Activated T-helper 2 cell treated with anti-CD3 and anti-CD28 coated beads, Interferon-gamma antibody, Interleukin-2, Interleukin-4, amounts not matched to agents 10 μg/mL and 5 μg/mL and 100 μg/mL, durations not matched to agents 14 hours and 24 hours and 36 hours (primary cell): ENCODE measurements around the gene PDE4B. TPM values are rescaled to one million over a fixed set of nuclear protein-coding genes. Genes with fewer than 3 reads are reported as not detected.
"Not testable (repeated sequence)": the region's sequence is repeated elsewhere in the genome, so short reads cannot be mapped to it uniquely, and the experiment has no call there.

Experiments used
- DNase-seq: peaks from one replicate; pipeline ENCODE4 v3.0.0; 2021; ENCODE audit warnings: low spot score
- H3K27ac Mint-ChIP-seq: one replicate; pipeline ENCODE4 v1.8.0; 2021; ENCODE audit warnings: mixed read lengths
- H3K27me3 Mint-ChIP-seq: one replicate; pipeline ENCODE4 v1.8.0; 2021; ENCODE audit warnings: low read depth, mixed read lengths
- H3K36me3 Mint-ChIP-seq: one replicate; pipeline ENCODE4 v1.8.0; 2021; ENCODE audit warnings: low read depth, mixed read lengths
- H3K4me1 Mint-ChIP-seq: one replicate; pipeline ENCODE4 v1.8.0; 2021; ENCODE audit warnings: low read depth, mixed read lengths
- H3K4me3 Mint-ChIP-seq: one replicate; pipeline ENCODE4 v1.8.0; 2021; ENCODE audit warnings: low read depth, mild to moderate bottlenecking, moderate library complexity, mixed read lengths
- H3K9me3 Mint-ChIP-seq: one replicate; pipeline ENCODE4 v1.8.0; 2021; ENCODE audit warnings: mixed read lengths
- intact Hi-C: fragments of 100-400 bp; cut with micrococcal nuclease; formaldehyde crosslinking; loops from one replicate; pipeline ENCODE4 v1.15.1; 2023
- total RNA-seq: library from RNA; stranded (reverse); gene quantifications from 2 replicates; pipeline ENCODE4 v1.2.3, GENCODE V29; 2022

Gene PDE4B
- total RNA-seq, 1 donor from 2014 or later = 14.0 TPM

DNA sequence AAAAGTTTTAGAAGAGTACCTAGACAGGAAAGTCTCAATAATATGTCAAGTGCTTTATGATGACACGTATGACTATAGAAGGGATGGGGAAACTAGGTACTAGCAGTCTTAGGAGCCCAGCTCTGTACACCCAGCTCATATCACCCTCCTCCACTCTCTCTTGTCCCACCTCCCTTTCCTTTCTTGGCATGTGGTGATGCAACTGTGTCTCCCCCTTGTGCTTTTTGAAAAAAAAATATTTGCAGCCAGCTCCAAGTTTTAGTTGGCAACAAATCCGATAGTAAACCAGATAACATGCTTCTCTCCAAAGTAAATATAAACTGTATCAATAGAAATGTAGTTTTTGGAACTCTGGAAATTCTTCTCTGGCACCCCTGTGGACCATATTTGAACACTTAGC, 280.7 kb downstream of the PDE4B start:
- Mint-ChIP-seq H3K4me3 (no peak overlapping the region), H3K36me3 (no peaks in the 10 kb centered on the region), H3K4me1 (no peaks in the 10 kb centered on the region), H3K27me3 (peaks cover 14% of the 10 kb centered on the region), H3K27ac (no peak overlapping the region), H3K9me3 (no peaks in the 10 kb centered on the region)
- intact Hi-C loops = no loop called here
- no peak for DNase-seq

GRCh38 chr1:66074147-66074546, 281.5 kb downstream of the PDE4B start:
- H3K4me3 Mint-ChIP-seq = no peak overlapping the region
- no peaks in the 10 kb centered on the region for H3K4me1 Mint-ChIP-seq
- no peak for DNase-seq
- intact Hi-C loops = no loop called here
- no peaks in the 10 kb centered on the region for H3K36me3 Mint-ChIP-seq
- no peaks in the 10 kb centered on the region for H3K9me3 Mint-ChIP-seq
- H3K27me3 Mint-ChIP-seq = peaks cover 14% of the 10 kb centered on the region
- no peak overlapping the region for H3K27ac Mint-ChIP-seq

DNA sequence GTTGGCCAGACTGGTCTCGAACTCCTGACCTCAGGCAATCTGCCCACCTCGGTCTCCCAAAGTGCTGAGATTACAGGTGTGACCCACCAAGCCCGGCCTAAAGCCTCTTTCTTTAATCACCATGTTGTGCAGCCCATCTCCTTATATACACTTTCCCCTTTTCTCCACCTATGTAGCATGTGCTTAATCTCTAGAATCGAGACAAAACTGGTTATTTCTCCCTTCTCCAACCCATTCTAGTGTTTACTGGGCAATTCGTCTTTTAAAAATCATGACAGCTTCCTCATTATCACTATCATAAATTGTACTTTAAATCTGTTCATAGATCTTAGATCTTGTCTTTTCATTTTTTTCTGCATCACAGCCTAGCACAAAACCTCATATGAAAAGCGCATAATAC, 285.7 kb downstream of the PDE4B start:
- H3K27ac Mint-ChIP-seq = no peak overlapping the region
- H3K4me3 Mint-ChIP-seq = no peak overlapping the region
- intact Hi-C loops = no loop called here
- no peaks in the 10 kb centered on the region for H3K36me3 Mint-ChIP-seq
- H3K9me3 Mint-ChIP-seq = no peaks in the 10 kb centered on the region
- no peak for DNase-seq
- peaks cover 3% of the 10 kb centered on the region for H3K27me3 Mint-ChIP-seq
- H3K4me1 Mint-ChIP-seq = no peaks in the 10 kb centered on the region

- H3K27ac Mint-ChIP-seq = no peak overlapping the region
- H3K9me3 Mint-ChIP-seq = no peaks in the 10 kb centered on the region
- no peaks in the 10 kb centered on the region for H3K4me1 Mint-ChIP-seq
- H3K27me3 Mint-ChIP-seq = no peaks in the 10 kb centered on the region
- no peak overlapping the region for H3K4me3 Mint-ChIP-seq
- intact Hi-C loops = no loop called here
- H3K36me3 Mint-ChIP-seq = no peaks in the 10 kb centered on the region
- DNase-seq = no peak
Observed at GRCh38 chr1:66083003-66083402, 290.3 kb downstream of the PDE4B start.

GRCh38 chr1:66084442-66084841, 291.7 kb downstream of the PDE4B start:
- intact Hi-C loops = no loop called here

GRCh38 chr1:66085600-66085999, 292.9 kb downstream of the PDE4B start:
- H3K27me3 Mint-ChIP-seq = peaks cover 4% of the 10 kb centered on the region
- H3K4me3 Mint-ChIP-seq = no peak overlapping the region
- H3K36me3 Mint-ChIP-seq = no peaks in the 10 kb centered on the region
- no peaks in the 10 kb centered on the region for H3K9me3 Mint-ChIP-seq
- no peak overlapping the region for H3K27ac Mint-ChIP-seq
- intact Hi-C loops = no loop called here
- no peak for DNase-seq
- H3K4me1 Mint-ChIP-seq = no peaks in the 10 kb centered on the region

More at GRCh38 chr1:66084442-66084841, 291.7 kb downstream of the PDE4B start:
- no peak for DNase-seq
- H3K9me3 Mint-ChIP-seq = no peaks in the 10 kb centered on the region
- H3K36me3 Mint-ChIP-seq = no peaks in the 10 kb centered on the region
- H3K27me3 Mint-ChIP-seq = peaks cover 4% of the 10 kb centered on the region
- no peaks in the 10 kb centered on the region for H3K4me1 Mint-ChIP-seq
- H3K4me3 Mint-ChIP-seq = no peak overlapping the region
- no peak overlapping the region for H3K27ac Mint-ChIP-seq

DNA sequence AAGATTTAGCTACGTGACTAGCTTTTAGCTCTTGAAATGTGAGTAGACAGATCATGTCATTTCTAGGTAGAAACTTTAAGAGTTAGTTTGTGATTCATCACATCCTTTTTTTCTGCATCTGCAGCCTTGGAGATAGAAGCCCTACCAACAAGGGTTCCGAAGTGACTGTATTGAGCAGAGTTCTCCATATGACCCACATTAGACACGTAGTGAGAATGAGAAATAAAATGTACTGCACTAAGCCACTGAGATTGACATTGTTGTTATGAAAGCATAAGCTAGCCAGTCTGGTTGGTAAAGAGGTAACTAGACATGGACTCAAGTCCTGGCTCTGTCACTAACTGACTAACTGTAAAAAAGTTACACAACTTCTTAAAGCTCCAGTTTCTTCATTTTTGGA, 296.1 kb downstream of the PDE4B start:
- Mint-ChIP-seq H3K4me1 (no peaks in the 10 kb centered on the region), H3K4me3 (no peak overlapping the region), H3K9me3 (no peaks in the 10 kb centered on the region), H3K27me3 (peaks cover 4% of the 10 kb centered on the region), H3K27ac (no peak overlapping the region), H3K36me3 (no peaks in the 10 kb centered on the region)
- intact Hi-C loops = no loop called here
- DNase-seq = no peak

- Mint-ChIP-seq H3K27ac (no peak overlapping the region), H3K36me3 (no peaks in the 10 kb centered on the region), H3K4me3 (no peak overlapping the region), H3K27me3 (peaks cover 4% of the 10 kb centered on the region), H3K4me1 (no peaks in the 10 kb centered on the region), H3K9me3 (no peaks in the 10 kb centered on the region)
- DNase-seq = no peak
- intact Hi-C loops = no loop called here
Observed at GRCh38 chr1:66090859-66091457, 298.3 kb downstream of the PDE4B start.

DNA sequence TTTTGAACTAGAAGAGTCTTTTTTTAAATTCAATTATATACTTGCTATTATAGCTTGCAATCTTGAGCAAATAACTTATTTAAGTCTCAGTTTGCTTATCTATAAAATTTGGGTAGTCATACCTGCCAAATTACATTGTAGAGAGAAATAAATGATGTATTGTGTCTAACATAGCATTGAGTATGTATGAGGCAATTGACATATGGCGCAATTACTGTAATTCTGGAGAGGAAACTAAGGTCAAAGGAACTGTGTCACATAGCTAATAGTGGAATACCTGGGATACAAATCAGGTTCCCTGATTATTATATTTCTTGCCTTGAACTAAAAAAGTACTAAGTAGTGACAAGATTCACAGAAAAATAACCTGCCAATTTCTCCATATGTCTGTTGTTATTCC, 302.5 kb downstream of the PDE4B start:
- H3K27me3 Mint-ChIP-seq = peaks cover 3% of the 10 kb centered on the region
- H3K4me1 Mint-ChIP-seq = no peaks in the 10 kb centered on the region
- no peaks in the 10 kb centered on the region for H3K9me3 Mint-ChIP-seq
- no peak for DNase-seq
- H3K36me3 Mint-ChIP-seq = no peaks in the 10 kb centered on the region
- intact Hi-C loops = no loop called here
- H3K4me3 Mint-ChIP-seq = no peak overlapping the region
- H3K27ac Mint-ChIP-seq = no peak overlapping the region

- H3K4me3 Mint-ChIP-seq, H3K27me3 Mint-ChIP-seq, H3K9me3 Mint-ChIP-seq, H3K27ac Mint-ChIP-seq, H3K36me3 Mint-ChIP-seq, intact Hi-C loops, DNase-seq, H3K4me1 Mint-ChIP-seq: not testable (repeated sequence)
Observed at GRCh38 chr1:66100959-66101358, 308.3 kb downstream of the PDE4B start.

- DNase-seq, H3K36me3 Mint-ChIP-seq, H3K9me3 Mint-ChIP-seq, intact Hi-C loops, H3K27me3 Mint-ChIP-seq, H3K27ac Mint-ChIP-seq, H3K4me1 Mint-ChIP-seq, H3K4me3 Mint-ChIP-seq: not testable (repeated sequence)
Observed at GRCh38 chr1:66104076-66104475, 311.4 kb downstream of the PDE4B start.

DNA sequence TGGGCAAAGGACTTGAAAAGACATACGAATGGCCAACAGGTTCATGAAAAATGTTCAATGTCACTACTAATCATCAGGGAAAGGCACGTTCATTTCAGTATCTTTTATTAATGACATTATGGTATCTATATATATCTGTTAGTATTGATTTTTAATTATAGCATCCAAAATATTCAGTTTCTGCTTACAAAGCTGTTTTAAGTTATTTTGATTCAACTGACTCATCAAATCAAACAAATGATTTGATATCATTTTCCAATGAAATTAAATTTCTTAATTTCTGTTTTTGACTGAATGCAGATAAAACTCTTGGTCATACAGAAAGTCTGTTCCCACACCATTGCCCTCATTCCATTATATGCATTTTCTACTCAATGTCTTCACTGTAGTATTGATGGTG, 315.9 kb downstream of the PDE4B start:
- no peaks in the 10 kb centered on the region for H3K36me3 Mint-ChIP-seq
- no peaks in the 10 kb centered on the region for H3K9me3 Mint-ChIP-seq
- no peaks in the 10 kb centered on the region for H3K4me1 Mint-ChIP-seq
- no peak overlapping the region for H3K27ac Mint-ChIP-seq
- no peak for DNase-seq
- intact Hi-C loops = no loop called here
- H3K27me3 Mint-ChIP-seq = peaks cover 6% of the 10 kb centered on the region
- no peak overlapping the region for H3K4me3 Mint-ChIP-seq

DNA sequence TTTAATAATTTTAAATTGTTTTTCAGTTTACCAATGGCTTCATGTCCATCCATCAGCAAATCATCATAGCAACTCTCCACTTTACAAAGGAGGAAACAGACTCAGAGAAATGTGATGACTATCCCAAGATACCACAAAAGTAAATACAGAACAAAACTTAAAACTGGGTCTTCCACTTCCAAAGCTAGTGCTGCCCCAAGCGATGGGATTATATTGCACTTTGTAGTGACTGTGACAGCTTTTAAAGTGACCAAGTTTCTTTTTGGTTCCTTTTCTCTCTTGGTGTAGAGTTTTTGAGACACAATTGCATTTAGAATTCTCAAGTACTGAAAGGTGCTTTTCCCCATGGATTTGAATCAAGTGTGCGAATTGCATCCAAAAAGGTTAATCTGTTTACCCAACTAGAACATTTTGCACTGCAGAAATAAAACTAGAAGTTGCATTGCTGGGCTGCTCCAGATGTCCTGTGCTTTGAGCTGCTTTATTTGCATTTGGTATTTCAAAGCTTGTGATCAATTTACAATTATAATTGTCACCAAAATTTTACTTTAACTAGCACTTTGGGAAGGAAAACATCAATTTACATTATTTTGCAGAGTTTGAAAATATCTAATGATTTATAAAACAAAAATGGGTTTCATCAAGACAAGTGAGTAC, 320.2 kb downstream of the PDE4B start:
- no peak for DNase-seq
- H3K4me1 Mint-ChIP-seq = no peaks in the 10 kb centered on the region
- H3K36me3 Mint-ChIP-seq = no peaks in the 10 kb centered on the region
- H3K9me3 Mint-ChIP-seq = no peaks in the 10 kb centered on the region
- peaks cover 6% of the 10 kb centered on the region for H3K27me3 Mint-ChIP-seq
- no peak overlapping the region for H3K27ac Mint-ChIP-seq
- H3K4me3 Mint-ChIP-seq = no peak overlapping the region
- intact Hi-C loops = no loop called here
